HEK293 (cell line): ENCODE data around the gene HCFC1.

Experiments used
- CTCF ChIP-seq: fragments of 450-650 bp; formaldehyde crosslinking; IDR thresholded peaks from 2 replicates; pipeline ENCODE4 v1.5.1; 2016; ENCODE audit warnings: missing biosample characterization, missing genetic modification characterization
- KLF7 ChIP-seq: fragments of 450-650 bp; formaldehyde crosslinking; IDR thresholded peaks from 2 replicates; pipeline ENCODE4 v1.5.1; 2016; ENCODE audit warnings: missing biosample characterization, missing genetic modification characterization, borderline replicate concordance
- SETDB1 ChIP-seq: IDR thresholded peaks from one replicate; pipeline ENCODE4 v1.6.1; 2017; ENCODE audit warnings: mild to moderate bottlenecking, low read length, moderate library complexity, mixed read lengths; ENCODE audit not compliant: insufficient read length
- ZBTB11 ChIP-seq: fragments of 450-650 bp; formaldehyde crosslinking; conservative IDR thresholded peaks from 2 replicates; pipeline ENCODE4 v1.5.1; 2016; ENCODE audit warnings: low read depth, missing biosample characterization, missing genetic modification characterization
- ZNF785 ChIP-seq: fragments of 450-650 bp; formaldehyde crosslinking; IDR thresholded peaks from 2 replicates; pipeline ENCODE4 v1.5.1; 2016; ENCODE audit warnings: missing biosample characterization, missing genetic modification characterization

GRCh38 chrX:153913701-153914100, 57.9 kb downstream of the HCFC1 start:
- TF ChIP-seq CTCF (tag by site-specific recombination): no peak
- TF ChIP-seq KLF7: no peak
- no peak for TF ChIP-seq SETDB1
- no peak for TF ChIP-seq ZBTB11 (tag by site-specific recombination)
- no peak for TF ChIP-seq ZNF785 (tag by site-specific recombination)
